Adrenal gland (tissue), 12 donors: ENCODE measurements around the gene SNCG. TPM values are rescaled to one million over a fixed set of nuclear protein-coding genes. Genes with fewer than 3 reads are reported as not detected.
A peak's percentile ranks its signal among the peaks of the same experiment; 100 is the strongest.
"Not testable (repeated sequence)": the region's sequence is repeated elsewhere in the genome, so short reads cannot be mapped to it uniquely, and the experiment has no call there.

ENCODE experiments used
- DNase-seq, 7 donors: peaks; one replicate each; pipeline ENCODE4 v3.0.0-alpha.2; 2019 to 2020
- H3K27ac ChIP-seq, 5 donors: fragments of 200-600 bp; sonication (generic) in 4 of 5; 1 replicate in 3 of 5; 2 replicates in 2 of 5; pipeline versions ENCODE4 v1.5.1 to v1.8.0; 2016 to 2020; ENCODE audit warnings: mild to moderate bottlenecking in 1 of 5
- H3K27me3 ChIP-seq: fragments of 200-600 bp; 2 replicates; pipeline ENCODE4 v1.8.0; 2021
- H3K36me3 ChIP-seq, 2 donors: fragments of 200-600 bp; replicated peaks in 1 of 2; 1 replicate in 1 of 2; 2 replicates in 1 of 2; pipeline versions ENCODE4 v1.5.1 to v1.8.0; 2018 to 2022
- H3K4me1 ChIP-seq, 2 donors: fragments of 200-600 bp; replicated peaks in 1 of 2; 1 replicate in 1 of 2; 2 replicates in 1 of 2; pipeline versions ENCODE4 v1.5.1 to v1.8.0; 2018 to 2021
- H3K4me3 ChIP-seq, 4 donors: fragments of 200-600 bp; sonication (generic) in 3 of 4; one replicate each; pipeline ENCODE4 v1.5.1; 2016 to 2018
- H3K9me3 ChIP-seq, 3 donors: fragments of 200-600 bp; sonication (generic) in 1 of 3; replicated peaks in 1 of 3; 1 replicate in 2 of 3; 2 replicates in 1 of 3; pipeline versions ENCODE4 v1.5.1 to v1.8.0; 2016 to 2021
- POLR2A ChIP-seq, 2 donors: fragments of 450-650 bp; IDR thresholded peaks; one replicate each; pipeline ENCODE4 v1.6.1; 2017; ENCODE audit warnings: antibody characterized with exemption in 2 of 2, mild to moderate bottlenecking in 2 of 2, moderate library complexity in 1 of 2
- WGBS, 4 donors: extraction: QIAGEN DNeasy Blood & Tissue Kit in 2 of 4; methylation state at CpG; one replicate each; pipeline versions ENCODE4 v1.1.5 to v1.1.7; 2013 to 2017; 5-methylcytosine and 5-hydroxymethylcytosine counted together
- intact Hi-C, 2 donors: fragments of 100-400 bp; cut with DNase I; formaldehyde crosslinking; loops; one replicate each; pipeline versions ENCODE4 v1.14.1 to v1.15.0; 2022 to 2023
- polyA plus RNA-seq, 3 donors: library from polyadenylated mRNA; stranded (reverse); fragments of 200-250 nt in 2 of 3; fragments of 350-450 nt in 1 of 3; fragmentation: Illumina TruSeq in 1 of 3; extraction: RNeasy Lipid Tissue Mini Kit (QIAGEN cat#74804) in 1 of 3; gene quantifications; one replicate each; pipeline ENCODE4 v1.2.3, GENCODE V29; 2013 to 2014
- total RNA-seq, 9 donors: library from RNA; depleted of rRNA in 4 of 9; stranded (reverse); fragments of >200 nt in 4 of 9; fragments of 120-200 nt in 1 of 9; fragmentation: NEBNext Ultra II Directional in 1 of 9; extraction: Animal tissue kit (Norgen Biotek cat#: 25700) in 1 of 9; gene quantifications; one replicate each; pipeline versions ENCODE4 v1.1.0 to v1.2.4, GENCODE V29; 2013 to 2023
- TF ChIP-seq, protein P1 (sequence below), 6 experiments: fragments of 450-650 bp in 4 of 6; fragments of 200-600 bp in 2 of 6; sonication (generic) in 1 of 6; IDR thresholded peaks; 1 replicate in 5 of 6; 2 replicates in 1 of 6; pipeline versions ENCODE4 v1.5.1 to v1.8.0; 2016 to 2021; ENCODE audit warnings: antibody characterized with exemption in 6 of 6, mild to moderate bottlenecking in 2 of 6, moderate library complexity in 1 of 6
- donor health status: healthy with polysubstance abuse.
- donor health status: Bipolar disorder and iron deficiency.
- donor health status: DM: yes; HTN: yes; CAD: no.
- donor health status: DM: no; HTN: no; CAD: no.
- donor health status: DM: no; HTN: no; CAD: no.
- donor health status: DM: yes; HTN: yes; CAD: no.

Gene SNCG
- total and polyA plus RNA-seq, 12 donors = 176 to 1,580 (median 448) TPM

DNA sequence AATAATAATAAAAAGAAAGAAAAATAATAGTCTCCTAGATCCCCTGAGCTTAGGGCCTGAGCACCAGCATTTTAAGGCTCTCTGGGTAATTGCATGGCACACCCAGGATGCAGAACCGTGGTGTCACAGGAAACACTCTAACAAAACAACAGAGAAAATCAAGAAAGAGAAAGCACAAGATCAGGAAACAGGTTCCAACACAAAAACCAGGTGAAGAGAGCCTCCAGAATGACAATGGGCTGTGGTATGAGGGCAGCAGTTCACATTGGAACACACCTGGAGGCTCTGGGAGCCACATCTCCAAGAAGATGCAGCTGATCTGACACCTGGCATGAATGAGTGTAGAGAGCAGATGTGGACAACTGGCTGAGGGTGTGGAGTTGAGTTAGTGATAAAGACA is 8.1 kb upstream of the SNCG start:
- Histone ChIP-seq H3K27me3 (no peaks in the 10 kb centered on the region), H3K9me3 (no peaks in the 10 kb centered on the region), H3K4me3 (no peak overlapping the region), H3K27ac (no peak overlapping the region), H3K36me3 (no peaks in the 10 kb centered on the region), H3K4me1 (peaks cover 18 to 21% of the 10 kb centered on the region in 2 donors)
- TF ChIP-seq, protein P1, sequence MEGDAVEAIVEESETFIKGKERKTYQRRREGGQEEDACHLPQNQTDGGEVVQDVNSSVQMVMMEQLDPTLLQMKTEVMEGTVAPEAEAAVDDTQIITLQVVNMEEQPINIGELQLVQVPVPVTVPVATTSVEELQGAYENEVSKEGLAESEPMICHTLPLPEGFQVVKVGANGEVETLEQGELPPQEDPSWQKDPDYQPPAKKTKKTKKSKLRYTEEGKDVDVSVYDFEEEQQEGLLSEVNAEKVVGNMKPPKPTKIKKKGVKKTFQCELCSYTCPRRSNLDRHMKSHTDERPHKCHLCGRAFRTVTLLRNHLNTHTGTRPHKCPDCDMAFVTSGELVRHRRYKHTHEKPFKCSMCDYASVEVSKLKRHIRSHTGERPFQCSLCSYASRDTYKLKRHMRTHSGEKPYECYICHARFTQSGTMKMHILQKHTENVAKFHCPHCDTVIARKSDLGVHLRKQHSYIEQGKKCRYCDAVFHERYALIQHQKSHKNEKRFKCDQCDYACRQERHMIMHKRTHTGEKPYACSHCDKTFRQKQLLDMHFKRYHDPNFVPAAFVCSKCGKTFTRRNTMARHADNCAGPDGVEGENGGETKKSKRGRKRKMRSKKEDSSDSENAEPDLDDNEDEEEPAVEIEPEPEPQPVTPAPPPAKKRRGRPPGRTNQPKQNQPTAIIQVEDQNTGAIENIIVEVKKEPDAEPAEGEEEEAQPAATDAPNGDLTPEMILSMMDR (IDR thresholded peaks at IDR 0.05) = no peak
- no peak for TF ChIP-seq POLR2A (IDR thresholded peaks at IDR 0.05)
- peak in 3 of 7 donors; percentile 4 to 17 (median 8) for DNase-seq
- intact Hi-C loops = no loop called here
- WGBS, 4 donors = 53 to 69% (median 64%) methylated on average over 1 of the region's 1 CpG

GRCh38 chr10:86951184-86951761 is 7.1 kb upstream of the SNCG start:
- Histone ChIP-seq H3K27me3 (no peaks in the 10 kb centered on the region), H3K4me1 (peaks cover 21 to 25% of the 10 kb centered on the region in 2 donors), H3K36me3 (no peaks in the 10 kb centered on the region), H3K9me3 (no peaks in the 10 kb centered on the region), H3K4me3 (no peak overlapping the region), H3K27ac (no peak overlapping the region)
- intact Hi-C loops = no loop called here
- no peak for TF ChIP-seq POLR2A (IDR thresholded peaks at IDR 0.05)
- DNase-seq = peak in 1 of 7 donors; percentile 37

DNA sequence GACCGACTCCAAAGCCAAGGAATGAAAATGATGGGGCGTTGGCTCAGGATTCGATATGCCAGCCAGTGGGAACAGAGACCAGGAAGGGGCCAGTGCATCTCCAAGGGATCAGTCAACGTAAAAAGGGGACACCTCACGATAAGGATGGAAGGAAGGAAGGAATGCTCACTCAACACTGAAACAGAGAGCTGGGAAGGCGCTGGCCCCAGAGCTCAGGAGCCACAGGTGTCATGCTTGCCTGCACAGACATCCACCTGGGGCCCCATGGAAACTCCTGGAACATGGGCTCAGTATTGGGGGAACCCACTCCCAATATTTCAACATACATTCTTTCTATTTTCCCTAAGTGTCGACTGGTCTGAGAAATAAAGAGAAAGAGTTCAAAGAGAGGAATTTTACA is 6.3 kb upstream of the SNCG start:
- no peak for DNase-seq
- TF ChIP-seq POLR2A (IDR thresholded peaks at IDR 0.05) = no peak
- TF ChIP-seq, protein P1 (IDR thresholded peaks at IDR 0.05) = no peak
- no peaks in the 10 kb centered on the region for H3K27me3 ChIP-seq
- intact Hi-C loops = no loop called here
- no peak overlapping the region for H3K4me3 ChIP-seq
- H3K27ac ChIP-seq = no peak overlapping the region
- 87 to 94% (median 92%) methylated on average over 7 of the region's 7 CpGs for WGBS, 4 donors
- H3K36me3 ChIP-seq = no peaks in the 10 kb centered on the region
- peaks cover 21 to 25% of the 10 kb centered on the region in 2 donors for H3K4me1 ChIP-seq
- H3K9me3 ChIP-seq = no peaks in the 10 kb centered on the region

- intact Hi-C loops, DNase-seq, H3K27ac ChIP-seq, H3K36me3 ChIP-seq, H3K9me3 ChIP-seq, H3K27me3 ChIP-seq: not testable (repeated sequence)
- H3K4me1 ChIP-seq = peaks cover 21 to 28% of the 10 kb centered on the region in 2 donors
- peak overlapping the region in 1 of 4 donors; percentile 23 for H3K4me3 ChIP-seq
- WGBS, 4 donors = 93 to 100% (median 94%) methylated on average over 10 of the region's 10 CpGs
Observed at GRCh38 chr10:86952697-86953096, 5.7 kb upstream of the SNCG start.

GRCh38 chr10:86953747-86954680 is 4.4 kb upstream of the SNCG start:
- Histone ChIP-seq H3K27ac (peak overlapping the region; percentile 89 to 94 (median 92)), H3K4me3 (peak overlapping the region in 1 of 4 donors; percentile 23), H3K36me3 (no peaks in the 10 kb centered on the region), H3K4me1 (peaks cover 34 to 41% of the 10 kb centered on the region in 2 donors), H3K9me3 (no peaks in the 10 kb centered on the region), H3K27me3 (no peaks in the 10 kb centered on the region)
- WGBS, 4 donors = 44 to 68% (median 50%) methylated on average over 3 to 15 of the region's 15 CpGs
- DNase-seq = peak; percentile 81 to 92 (median 89)
- intact Hi-C loops = no loop called here
- peak in 1 of 2 donors; percentile 29 for TF ChIP-seq POLR2A (IDR thresholded peaks at IDR 0.05)
- TF ChIP-seq, protein P1 (IDR thresholded peaks at IDR 0.05) = no peak
